Activated CD4-positive, alpha-beta memory T cell treated with anti-CD3 and anti-CD28 coated beads for 36 hours (primary cell): Measurements from ENCODE around the gene NUP54. TPM values are rescaled to one million over a fixed set of nuclear protein-coding genes. Genes with fewer than 3 reads are reported as not detected.

Source experiments
- CTCF ChIA-PET: fragments of 350-600 bp; sonication (Branson Sonifier 250); formaldehyde crosslinking; loops from one replicate; lab custom pipeline; 2021; ENCODE audit warnings: antibody characterized with exemption, inconsistent platforms; lab: Charles Lee
- POLR2A ChIA-PET: fragments of 350-600 bp; sonication (Branson Sonifier 250); formaldehyde crosslinking; loops from one replicate; lab custom pipeline; 2021; ENCODE audit warnings: antibody characterized with exemption; lab: Charles Lee
- DNase-seq: peaks from one replicate; pipeline ENCODE4 v3.0.0-alpha.2; 2020
- H3K27ac Mint-ChIP-seq: one replicate; pipeline ENCODE4 v1.8.0; 2021; ENCODE audit warnings: mixed read lengths
- H3K27me3 Mint-ChIP-seq: one replicate; pipeline ENCODE4 v1.8.0; 2021; ENCODE audit warnings: mixed read lengths
- H3K36me3 Mint-ChIP-seq: one replicate; pipeline ENCODE4 v1.8.0; 2021; ENCODE audit warnings: mixed read lengths
- H3K4me1 Mint-ChIP-seq: one replicate; pipeline ENCODE4 v1.8.0; 2021; ENCODE audit warnings: low read depth, mixed read lengths
- H3K4me3 Mint-ChIP-seq: one replicate; pipeline ENCODE4 v1.8.0; 2021; ENCODE audit warnings: mild to moderate bottlenecking, mixed read lengths
- H3K9me3 Mint-ChIP-seq: one replicate; pipeline ENCODE4 v1.8.0; 2021; ENCODE audit warnings: mixed read lengths
- intact Hi-C: fragments of 100-400 bp; cut with micrococcal nuclease; formaldehyde crosslinking; loops from one replicate; pipeline ENCODE4 v1.15.1; 2023
- total RNA-seq, 2 experiments: library from RNA; stranded (reverse); gene quantifications; one replicate each; pipeline ENCODE4 v1.2.3, GENCODE V29; 2021

Gene NUP54
- total RNA-seq, 2 experiments from 2014 or later, result 51.3 to 55.9 TPM

- no peaks in the 10 kb centered on the region for H3K9me3 Mint-ChIP-seq
- CTCF ChIA-PET, result interaction anchor here (1.4 kb wide), 2 partner anchors 92 to 193 kb away, joined by 4 to 5 read pairs; no protein-coding TSS in a partner anchor
Observed at GRCh38 chr4:76088719-76089118, 59.5 kb downstream of the NUP54 start.

GRCh38 chr4:76087007-76087769 lies 61.0 kb downstream of the NUP54 start:
- Mint-ChIP-seq H3K4me3 (no peak overlapping the region), H3K9me3 (no peaks in the 10 kb centered on the region), H3K27me3 (peaks cover 2% of the 10 kb centered on the region), H3K27ac (no peak overlapping the region), H3K4me1 (peaks cover 4% of the 10 kb centered on the region), H3K36me3 (no peaks in the 10 kb centered on the region)
- DNase-seq, result peak; percentile 31
- ChIA-PET POLR2A (interaction anchor here (1.2 kb wide), 1 partner anchor 147 kb away, joined by 3 read pairs; no protein-coding TSS in a partner anchor), CTCF (interaction anchor here (0.5 to 3.1 kb wide), 10 partner anchors 17 to 195 kb away, joined by 3 to 29 read pairs (median 3); partner anchors contain the start of gene SDAD1)
- intact Hi-C loops, result loop anchor here (5.0 kb wide), 1 partner anchor 190 kb away; no protein-coding TSS in a partner anchor

More at GRCh38 chr4:76088719-76089118, 59.5 kb downstream of the NUP54 start:
- DNase-seq, result no peak
- intact Hi-C loops, result loop anchor here (5.0 kb wide), 1 partner anchor 191 kb away; no protein-coding TSS in a partner anchor
- no peak overlapping the region for H3K4me3 Mint-ChIP-seq
- H3K36me3 Mint-ChIP-seq, result no peaks in the 10 kb centered on the region
- H3K27ac Mint-ChIP-seq, result no peak overlapping the region
- H3K4me1 Mint-ChIP-seq, result peaks cover 4% of the 10 kb centered on the region
- POLR2A ChIA-PET, result no interaction called here
- peaks cover 2% of the 10 kb centered on the region for H3K27me3 Mint-ChIP-seq

- intact Hi-C loops, result no loop called here
- POLR2A ChIA-PET, result interaction anchor here (0.5 kb wide), 1 partner anchor 38 kb away, joined by 4 read pairs; no protein-coding TSS in a partner anchor
- H3K36me3 Mint-ChIP-seq, result no peaks in the 10 kb centered on the region
- no peak overlapping the region for H3K27ac Mint-ChIP-seq
- H3K27me3 Mint-ChIP-seq, result peaks cover 2% of the 10 kb centered on the region
- no peak overlapping the region for H3K4me3 Mint-ChIP-seq
- no peak for DNase-seq
- no peaks in the 10 kb centered on the region for H3K9me3 Mint-ChIP-seq
- no peaks in the 10 kb centered on the region for H3K4me1 Mint-ChIP-seq
- CTCF ChIA-PET, result interaction anchor here (0.9 to 2.7 kb wide), 3 partner anchors 88 to 189 kb away, joined by 3 to 16 read pairs (median 5); no protein-coding TSS in a partner anchor
Observed at GRCh38 chr4:76084542-76084941, 63.7 kb downstream of the NUP54 start.

- Mint-ChIP-seq H3K36me3 (no peaks in the 10 kb centered on the region), H3K27ac (no peak overlapping the region), H3K4me1 (no peaks in the 10 kb centered on the region), H3K4me3 (no peak overlapping the region), H3K27me3 (peaks cover 4% of the 10 kb centered on the region), H3K9me3 (no peaks in the 10 kb centered on the region)
- intact Hi-C loops, result no loop called here
- CTCF ChIA-PET, result interaction anchor here (0.9 to 2.7 kb wide), 3 partner anchors 87 to 188 kb away, joined by 3 to 16 read pairs (median 3); no protein-coding TSS in a partner anchor
- POLR2A ChIA-PET, result no interaction called here
- DNase-seq, result no peak
Observed at GRCh38 chr4:76083386-76083988, 64.7 kb downstream of the NUP54 start.

GRCh38 chr4:76078033-76078613 lies 70.1 kb downstream of the NUP54 start:
- Mint-ChIP-seq H3K27me3 (peaks cover 3% of the 10 kb centered on the region), H3K4me1 (no peaks in the 10 kb centered on the region), H3K36me3 (no peaks in the 10 kb centered on the region), H3K4me3 (no peak overlapping the region), H3K9me3 (no peaks in the 10 kb centered on the region), H3K27ac (no peak overlapping the region)
- intact Hi-C loops, result no loop called here
- ChIA-PET POLR2A (no interaction called here), CTCF (no interaction called here)
- DNase-seq, result no peak

- Mint-ChIP-seq H3K27me3 (peaks cover 3% of the 10 kb centered on the region), H3K36me3 (no peaks in the 10 kb centered on the region), H3K4me1 (no peaks in the 10 kb centered on the region), H3K27ac (no peak overlapping the region), H3K4me3 (no peak overlapping the region), H3K9me3 (no peaks in the 10 kb centered on the region)
- ChIA-PET CTCF (interaction anchor here (3.9 kb wide), 1 partner anchor 79 kb away, joined by 26 read pairs; no protein-coding TSS in a partner anchor), POLR2A (no interaction called here)
- intact Hi-C loops, result no loop called here
- no peak for DNase-seq
Observed at GRCh38 chr4:76074993-76075600, 73.1 kb downstream of the NUP54 start.

GRCh38 chr4:76074468-76074867 lies 73.7 kb downstream of the NUP54 start, which contains the start of gene ART3:
TSS of gene ART3 (plus strand) at chr4:76074709. CDS start at chr4:76075890, 1,181 bp downstream.
- Mint-ChIP-seq H3K4me1 (no peaks in the 10 kb centered on the region), H3K36me3 (no peaks in the 10 kb centered on the region), H3K4me3 (no peak within 1 kb of the TSS), H3K27me3 (peaks cover 1% of the 10 kb centered on the region), H3K27ac (no peak within 1 kb of the TSS), H3K9me3 (no peaks in the 10 kb centered on the region)
- no peak for DNase-seq
- ChIA-PET CTCF (interaction anchor here (3.9 kb wide), 1 partner anchor 79 kb away, joined by 26 read pairs; no protein-coding TSS in a partner anchor), POLR2A (interaction anchor here (0.6 kb wide), 1 partner anchor 79 kb away, joined by 4 read pairs; no protein-coding TSS in a partner anchor)
- intact Hi-C loops, result no loop called here

GRCh38 chr4:76072760-76073159 lies 75.4 kb downstream of the NUP54 start:
- no peaks in the 10 kb centered on the region for H3K36me3 Mint-ChIP-seq
- no peaks in the 10 kb centered on the region for H3K9me3 Mint-ChIP-seq
- no peak for DNase-seq
- ChIA-PET POLR2A (no interaction called here), CTCF (interaction anchor here (3.9 kb wide), 1 partner anchor 77 kb away, joined by 26 read pairs; no protein-coding TSS in a partner anchor)
- intact Hi-C loops, result no loop called here
- no peak overlapping the region for H3K27ac Mint-ChIP-seq
- H3K27me3 Mint-ChIP-seq, result no peaks in the 10 kb centered on the region
- no peaks in the 10 kb centered on the region for H3K4me1 Mint-ChIP-seq
- no peak overlapping the region for H3K4me3 Mint-ChIP-seq

GRCh38 chr4:76067652-76068286 lies 80.4 kb downstream of the NUP54 start:
- Mint-ChIP-seq H3K9me3 (no peaks in the 10 kb centered on the region), H3K27ac (no peak overlapping the region), H3K4me3 (no peak overlapping the region), H3K4me1 (no peaks in the 10 kb centered on the region), H3K27me3 (no peaks in the 10 kb centered on the region), H3K36me3 (no peaks in the 10 kb centered on the region)
- CTCF ChIA-PET, result interaction anchor here (0.8 to 4.3 kb wide), 10 partner anchors 10 to 152 kb away, joined by 3 to 93 read pairs (median 4); partner anchors contain the start of genes NAAA and SDAD1
- POLR2A ChIA-PET, result no interaction called here
- DNase-seq, result peak; percentile 79
- intact Hi-C loops, result loop anchor here (1.0 to 5.0 kb wide), 4 partner anchors 72 to 172 kb away; no protein-coding TSS in a partner anchor

GRCh38 chr4:76066546-76066945 lies 81.7 kb downstream of the NUP54 start:
- Mint-ChIP-seq H3K27me3 (peaks cover 5% of the 10 kb centered on the region), H3K27ac (no peak overlapping the region), H3K36me3 (no peaks in the 10 kb centered on the region), H3K9me3 (no peaks in the 10 kb centered on the region), H3K4me3 (no peak overlapping the region), H3K4me1 (peaks cover 5% of the 10 kb centered on the region)
- CTCF ChIA-PET, result interaction anchor here (1.0 to 2.7 kb wide), 7 partner anchors 12 to 150 kb away, joined by 3 to 93 read pairs (median 6); partner anchors contain the start of gene SDAD1
- intact Hi-C loops, result loop anchor here (5.0 kb wide), 1 partner anchor 129 kb away; no protein-coding TSS in a partner anchor
- POLR2A ChIA-PET, result no interaction called here
- DNase-seq, result no peak
